Measurements from ENCODE around the gene ABCB4.

DNA sequence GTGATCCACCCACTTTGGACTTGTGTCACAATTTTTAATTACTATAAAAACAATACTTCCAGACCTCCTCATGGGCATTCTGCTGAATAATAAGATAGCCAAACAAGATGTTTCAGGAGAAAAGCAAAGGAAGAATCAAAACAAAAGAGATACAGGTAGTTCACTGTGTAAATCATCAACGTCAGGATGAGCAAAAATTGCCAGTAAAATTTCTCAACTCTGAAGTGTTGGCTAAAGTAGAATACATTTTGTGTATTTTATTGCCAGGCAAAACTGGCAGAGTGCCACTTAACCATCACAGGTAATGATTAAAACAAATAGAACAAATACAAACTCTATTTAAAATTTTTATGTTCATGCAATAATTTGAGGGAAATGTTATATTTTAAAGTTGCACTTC, 24.8 kb downstream of the ABCB4 start:
- TF ChIP-seq EZH2phosphoT487 (IDR thresholded peaks at IDR 0.05; ENCODE audit: unreplicated experiment): no peak
- TF ChIP-seq CREB1 (CRISPR knock-in tag; IDR thresholded peaks at IDR 0.05; ENCODE audit: low read depth): no peak
- TF ChIP-seq, protein P1, sequence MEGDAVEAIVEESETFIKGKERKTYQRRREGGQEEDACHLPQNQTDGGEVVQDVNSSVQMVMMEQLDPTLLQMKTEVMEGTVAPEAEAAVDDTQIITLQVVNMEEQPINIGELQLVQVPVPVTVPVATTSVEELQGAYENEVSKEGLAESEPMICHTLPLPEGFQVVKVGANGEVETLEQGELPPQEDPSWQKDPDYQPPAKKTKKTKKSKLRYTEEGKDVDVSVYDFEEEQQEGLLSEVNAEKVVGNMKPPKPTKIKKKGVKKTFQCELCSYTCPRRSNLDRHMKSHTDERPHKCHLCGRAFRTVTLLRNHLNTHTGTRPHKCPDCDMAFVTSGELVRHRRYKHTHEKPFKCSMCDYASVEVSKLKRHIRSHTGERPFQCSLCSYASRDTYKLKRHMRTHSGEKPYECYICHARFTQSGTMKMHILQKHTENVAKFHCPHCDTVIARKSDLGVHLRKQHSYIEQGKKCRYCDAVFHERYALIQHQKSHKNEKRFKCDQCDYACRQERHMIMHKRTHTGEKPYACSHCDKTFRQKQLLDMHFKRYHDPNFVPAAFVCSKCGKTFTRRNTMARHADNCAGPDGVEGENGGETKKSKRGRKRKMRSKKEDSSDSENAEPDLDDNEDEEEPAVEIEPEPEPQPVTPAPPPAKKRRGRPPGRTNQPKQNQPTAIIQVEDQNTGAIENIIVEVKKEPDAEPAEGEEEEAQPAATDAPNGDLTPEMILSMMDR (conservative IDR thresholded peaks at IDR 0.05; ENCODE audit: low read depth in 2 of 2): no peak
- TF ChIP-seq POLR2AphosphoS5 (IDR thresholded peaks at IDR 0.05; ENCODE audit: low read depth): no peak
- no peak for TF ChIP-seq EZH2 (IDR thresholded peaks at IDR 0.05; ENCODE audit: low read depth, unreplicated experiment)
- TF ChIP-seq, protein P2, sequence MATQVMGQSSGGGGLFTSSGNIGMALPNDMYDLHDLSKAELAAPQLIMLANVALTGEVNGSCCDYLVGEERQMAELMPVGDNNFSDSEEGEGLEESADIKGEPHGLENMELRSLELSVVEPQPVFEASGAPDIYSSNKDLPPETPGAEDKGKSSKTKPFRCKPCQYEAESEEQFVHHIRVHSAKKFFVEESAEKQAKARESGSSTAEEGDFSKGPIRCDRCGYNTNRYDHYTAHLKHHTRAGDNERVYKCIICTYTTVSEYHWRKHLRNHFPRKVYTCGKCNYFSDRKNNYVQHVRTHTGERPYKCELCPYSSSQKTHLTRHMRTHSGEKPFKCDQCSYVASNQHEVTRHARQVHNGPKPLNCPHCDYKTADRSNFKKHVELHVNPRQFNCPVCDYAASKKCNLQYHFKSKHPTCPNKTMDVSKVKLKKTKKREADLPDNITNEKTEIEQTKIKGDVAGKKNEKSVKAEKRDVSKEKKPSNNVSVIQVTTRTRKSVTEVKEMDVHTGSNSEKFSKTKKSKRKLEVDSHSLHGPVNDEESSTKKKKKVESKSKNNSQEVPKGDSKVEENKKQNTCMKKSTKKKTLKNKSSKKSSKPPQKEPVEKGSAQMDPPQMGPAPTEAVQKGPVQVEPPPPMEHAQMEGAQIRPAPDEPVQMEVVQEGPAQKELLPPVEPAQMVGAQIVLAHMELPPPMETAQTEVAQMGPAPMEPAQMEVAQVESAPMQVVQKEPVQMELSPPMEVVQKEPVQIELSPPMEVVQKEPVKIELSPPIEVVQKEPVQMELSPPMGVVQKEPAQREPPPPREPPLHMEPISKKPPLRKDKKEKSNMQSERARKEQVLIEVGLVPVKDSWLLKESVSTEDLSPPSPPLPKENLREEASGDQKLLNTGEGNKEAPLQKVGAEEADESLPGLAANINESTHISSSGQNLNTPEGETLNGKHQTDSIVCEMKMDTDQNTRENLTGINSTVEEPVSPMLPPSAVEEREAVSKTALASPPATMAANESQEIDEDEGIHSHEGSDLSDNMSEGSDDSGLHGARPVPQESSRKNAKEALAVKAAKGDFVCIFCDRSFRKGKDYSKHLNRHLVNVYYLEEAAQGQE (IDR thresholded peaks at IDR 0.05; ENCODE audit: unreplicated experiment): no peak
- TF ChIP-seq, protein P3, sequence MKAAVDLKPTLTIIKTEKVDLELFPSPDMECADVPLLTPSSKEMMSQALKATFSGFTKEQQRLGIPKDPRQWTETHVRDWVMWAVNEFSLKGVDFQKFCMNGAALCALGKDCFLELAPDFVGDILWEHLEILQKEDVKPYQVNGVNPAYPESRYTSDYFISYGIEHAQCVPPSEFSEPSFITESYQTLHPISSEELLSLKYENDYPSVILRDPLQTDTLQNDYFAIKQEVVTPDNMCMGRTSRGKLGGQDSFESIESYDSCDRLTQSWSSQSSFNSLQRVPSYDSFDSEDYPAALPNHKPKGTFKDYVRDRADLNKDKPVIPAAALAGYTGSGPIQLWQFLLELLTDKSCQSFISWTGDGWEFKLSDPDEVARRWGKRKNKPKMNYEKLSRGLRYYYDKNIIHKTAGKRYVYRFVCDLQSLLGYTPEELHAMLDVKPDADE (IDR thresholded peaks at IDR 0.05): no peak

Data from GM23338 (cell line).